Stimulated activated naive CD4-positive, alpha-beta T cell treated with Interleukin-2 at 50 U/mL for 16 hours (primary cell): ENCODE data around the gene IZUMO1.
"Not testable (repeated sequence)": the region's sequence is repeated elsewhere in the genome, so short reads cannot be mapped to it uniquely, and the experiment has no call there.

ENCODE experiments used
- DNase-seq: peaks from one replicate; lab custom pipeline; 2025; lab: John Stamatoyannopoulos, UW

IZUMO1 gene

GRCh38 chr19:48713041-48713863 is 33.5 kb downstream of the IZUMO1 start:
- no peak for DNase-seq

DNA sequence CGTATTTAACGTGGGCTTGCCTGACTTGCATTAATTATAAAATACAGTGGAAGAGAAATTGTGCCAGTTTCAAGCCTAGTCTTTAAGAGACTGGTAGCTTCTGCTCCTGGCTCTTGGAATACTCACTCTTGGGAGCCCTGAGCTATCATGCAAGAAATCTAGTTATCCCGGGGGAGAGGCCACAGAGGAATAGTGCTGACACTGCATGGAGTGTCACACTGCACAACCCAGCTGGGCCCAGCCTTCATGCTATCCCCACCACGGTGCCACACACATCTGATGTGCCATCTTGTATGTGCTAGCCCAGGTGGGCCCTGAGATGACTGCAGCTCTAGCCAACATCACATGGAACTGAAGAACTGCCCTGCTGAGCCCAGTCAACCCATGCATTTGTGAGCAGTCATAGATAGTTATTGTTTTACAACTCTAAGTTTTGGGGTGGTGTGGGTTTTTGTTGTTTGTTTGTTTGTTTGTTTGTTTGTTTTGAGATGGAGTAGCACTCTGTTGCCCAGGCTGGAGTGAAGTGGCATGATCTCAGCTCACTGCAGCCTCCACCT is 35.5 kb downstream of the IZUMO1 start:
- DNase-seq, result no peak

- DNase-seq, result no peak
Observed at GRCh38 chr19:48708471-48708870, 38.2 kb downstream of the IZUMO1 start.

DNA sequence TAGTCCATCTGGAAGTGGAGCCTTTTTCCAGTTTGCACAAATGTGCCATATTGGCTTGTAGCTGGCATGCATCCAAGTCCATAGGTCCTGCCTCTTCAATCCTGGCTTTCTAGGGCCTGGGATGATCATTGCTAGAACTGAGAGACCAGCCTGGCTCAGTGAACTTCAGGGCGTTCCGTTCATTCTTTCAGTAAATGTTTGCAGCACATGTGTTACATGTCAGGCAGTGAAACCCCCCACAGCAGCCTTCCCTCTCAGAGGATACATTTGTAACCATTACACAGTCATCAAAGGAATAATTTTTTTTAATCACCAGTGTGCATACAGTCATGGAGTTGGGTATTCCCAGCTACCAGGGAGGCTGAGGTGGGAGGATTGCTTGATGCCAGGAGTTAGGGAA is 41.3 kb downstream of the IZUMO1 start:
- no peak for DNase-seq

DNA sequence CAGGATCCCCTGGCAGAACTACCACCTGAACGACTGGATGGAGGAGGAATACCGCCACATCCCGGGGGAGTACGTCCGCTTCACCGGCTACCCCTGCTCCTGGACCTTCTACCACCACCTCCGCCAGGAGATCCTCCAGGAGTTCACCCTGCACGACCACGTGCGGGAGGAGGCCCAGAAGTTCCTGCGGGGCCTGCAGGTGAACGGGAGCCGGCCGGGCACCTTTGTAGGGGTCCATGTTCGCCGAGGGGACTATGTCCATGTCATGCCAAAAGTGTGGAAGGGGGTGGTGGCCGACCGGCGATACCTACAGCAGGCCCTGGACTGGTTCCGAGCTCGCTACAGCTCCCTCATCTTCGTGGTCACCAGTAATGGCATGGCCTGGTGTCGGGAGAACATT is 43.4 kb downstream of the IZUMO1 start:
- no peak for DNase-seq

- DNase-seq, result no peak
Observed at GRCh38 chr19:48702701-48703100, 44.0 kb downstream of the IZUMO1 start.

GRCh38 chr19:48698046-48698445 is 48.7 kb downstream of the IZUMO1 start:
- no peak for DNase-seq

GRCh38 chr19:48696353-48697010 is 50.2 kb downstream of the IZUMO1 start:
- DNase-seq, result no peak

- no peak for DNase-seq
Observed at GRCh38 chr19:48695743-48696352, 50.9 kb downstream of the IZUMO1 start, which contains the start of gene FUT2. Gene FUT2 (plus strand): TSS chr19:48695971. CDS start chr19:48702957, 6,986 bp downstream.

- DNase-seq, result not testable (repeated sequence)
Observed at GRCh38 chr19:48693629-48694028, 53.1 kb downstream of the IZUMO1 start.
